ENCODE data around the gene ATMIN.

The ATMIN gene

DNA sequence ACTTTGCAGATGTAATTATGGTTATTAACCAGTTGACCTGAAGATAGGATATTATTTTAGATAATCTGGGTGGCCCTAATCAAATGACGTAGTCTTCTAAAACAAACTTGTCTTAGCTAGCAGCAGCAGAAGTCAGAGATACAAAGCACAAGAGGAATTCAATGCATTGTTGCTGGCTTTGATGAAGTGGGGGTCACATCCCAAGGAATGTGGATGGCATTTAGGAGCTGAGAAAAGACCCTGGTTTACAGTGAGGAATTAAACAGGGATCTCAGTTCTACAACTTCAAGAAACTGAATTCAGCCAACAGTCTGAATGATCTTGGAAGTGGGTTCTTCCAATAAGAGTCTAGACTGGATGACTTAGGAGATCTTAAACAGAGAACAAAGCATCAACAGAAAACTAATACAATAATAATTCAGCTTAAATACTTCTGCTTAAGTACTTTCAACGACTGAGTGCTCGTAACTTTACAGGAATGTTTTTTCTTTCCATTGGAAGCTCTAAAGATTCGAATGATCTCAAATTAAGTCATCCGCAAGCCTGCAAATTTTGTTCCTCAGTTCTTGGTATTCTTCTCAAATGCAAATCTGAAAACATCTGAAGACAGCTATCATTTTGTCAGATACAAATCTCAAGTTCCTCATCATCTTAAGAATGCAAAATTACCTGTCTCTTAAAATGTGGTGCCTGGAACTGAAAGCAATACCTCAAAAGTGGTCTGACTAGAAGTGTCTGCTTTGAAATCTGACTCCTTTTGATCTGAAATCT lies 38.1 kb downstream of the ATMIN start:
- Histone ChIP-seq H3K79me1 (ENCODE audit: low read depth, low read length) (no peaks in the 10 kb centered on the region), H3K14ac (ENCODE audit: low read length) (no peak overlapping the region)
- no CpG with 5 or more reads among the region's 5 CpGs for WGBS, 2 donors (ENCODE audit: extremely low coverage in 2 of 2, insufficient read length in 2 of 2, insufficient replicate concordance in 1 of 2)

DNA sequence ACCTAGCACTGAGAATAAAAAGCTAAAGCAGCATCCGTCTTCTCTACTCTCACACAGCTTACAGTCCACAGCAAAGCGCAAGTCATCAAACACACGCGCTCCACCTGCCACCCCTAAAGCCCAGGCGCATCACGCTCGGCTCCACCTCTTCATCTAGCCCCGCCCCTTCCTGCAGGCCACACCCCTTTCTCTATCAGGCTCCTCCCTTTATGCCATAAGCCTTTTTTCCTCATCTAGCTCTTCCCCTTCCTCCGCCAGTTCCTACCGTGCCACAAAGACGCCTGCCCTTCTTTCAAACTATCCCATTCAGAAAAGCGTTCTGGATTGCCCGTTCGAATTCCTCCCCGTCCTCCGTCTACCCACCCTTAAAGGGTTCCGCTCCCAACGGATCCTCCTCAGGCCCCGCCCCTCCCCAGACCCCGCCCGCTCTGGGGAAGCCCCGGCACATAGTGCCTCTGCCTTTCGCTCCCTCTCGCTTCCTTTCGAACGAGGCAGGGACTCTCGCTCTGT lies 41.0 kb downstream of the ATMIN start:
- Histone ChIP-seq H3K4me3 (ENCODE audit: low read length in 2 of 2) (peak overlapping the region; percentile 83 to 92), H2BK15ac (ENCODE audit: low read length) (no peak overlapping the region), H3K27me3 (ENCODE audit: control insufficient read depth in 3 of 3, insufficient read depth in 3 of 3, low read depth in 1 of 3, low read length in 3 of 3) (no peaks in the 10 kb centered on the region), H2BK5ac (ENCODE audit: low read length) (peak overlapping the region; percentile 45), H3K4ac (ENCODE audit: low read length) (no peak overlapping the region), H2AK5ac (ENCODE audit: low read depth, low read length) (no peak overlapping the region), H3K14ac (ENCODE audit: low read length) (no peak overlapping the region), H2BK120ac (ENCODE audit: low read depth, low read length) (no peak overlapping the region), H3K9ac (ENCODE audit: low read depth, low read length, poor library complexity) (peak overlapping the region; percentile 71), H4K91ac (ENCODE audit: low read depth, low read length, poor library complexity) (no peak overlapping the region), H2BK12ac (ENCODE audit: low read length) (no peak overlapping the region), H3K4me2 (ENCODE audit: insufficient read depth, low read length, poor library complexity, severe bottlenecking) (peak overlapping the region; percentile 78), H3K79me1 (ENCODE audit: low read depth, low read length) (no peaks in the 10 kb centered on the region), H3K23ac (ENCODE audit: low read depth, low read length, poor library complexity) (peak overlapping the region; percentile 98), H2AFZ (ENCODE audit: low read length) (peak overlapping the region; percentile 99), H4K8ac (ENCODE audit: low read depth, low read length) (no peak overlapping the region), H3K27ac (replicated peaks; ENCODE audit: low read length) (peak overlapping the region; percentile 72), H3K9me3 (replicated peaks in 1 of 2; ENCODE audit: control insufficient read depth in 2 of 2, insufficient read depth in 1 of 2, low read depth in 1 of 2, low read length in 2 of 2) (no peaks in the 10 kb centered on the region), H3K36me3 (replicated peaks in 1 of 2; ENCODE audit: control insufficient read depth in 2 of 2, insufficient read depth in 2 of 2, low read length in 2 of 2) (peaks cover 0 to 11% of the 10 kb centered on the region in 2 donors), H3K18ac (ENCODE audit: low read length) (peak overlapping the region; percentile 61), H3K4me1 (ENCODE audit: control insufficient read depth in 2 of 2, insufficient read depth in 1 of 2, low read depth in 1 of 2, low read length in 2 of 2) (peaks cover 0 to 4% of the 10 kb centered on the region in 2 donors)
- peak; percentile 88 for DNase-seq (ENCODE audit: low spot score)
- WGBS, 2 donors (ENCODE audit: extremely low coverage in 2 of 2, insufficient read length in 2 of 2, insufficient replicate concordance in 1 of 2) = no CpG with 5 or more reads among the region's 27 CpGs

More for the DNA sequence above, 38.1 kb downstream of the ATMIN start:
- no peak overlapping the region for H3K23ac ChIP-seq (ENCODE audit: low read depth, low read length, poor library complexity)
- H2BK5ac ChIP-seq (ENCODE audit: low read length) = no peak overlapping the region
- no peak overlapping the region for H2BK12ac ChIP-seq (ENCODE audit: low read length)
- H4K91ac ChIP-seq (ENCODE audit: low read depth, low read length, poor library complexity) = no peak overlapping the region
- no peak overlapping the region for H2AFZ ChIP-seq (ENCODE audit: low read length)
- no peak overlapping the region for H2BK120ac ChIP-seq (ENCODE audit: low read depth, low read length)
- no peak overlapping the region for H2BK15ac ChIP-seq (ENCODE audit: low read length)
- peaks cover 0 to 4% of the 10 kb centered on the region in 2 donors for H3K4me1 ChIP-seq (ENCODE audit: control insufficient read depth in 2 of 2, insufficient read depth in 1 of 2, low read depth in 1 of 2, low read length in 2 of 2)
- H2AK5ac ChIP-seq (ENCODE audit: low read depth, low read length) = no peak overlapping the region
- no peak for DNase-seq (ENCODE audit: low spot score)
- peaks cover 0 to 2% of the 10 kb centered on the region in 2 donors for H3K9me3 ChIP-seq (replicated peaks in 1 of 2; ENCODE audit: control insufficient read depth in 2 of 2, insufficient read depth in 1 of 2, low read depth in 1 of 2, low read length in 2 of 2)
- no peak overlapping the region for H3K9ac ChIP-seq (ENCODE audit: low read depth, low read length, poor library complexity)
- H3K36me3 ChIP-seq (replicated peaks in 1 of 2; ENCODE audit: control insufficient read depth in 2 of 2, insufficient read depth in 2 of 2, low read length in 2 of 2) = no peaks in the 10 kb centered on the region
- H3K4ac ChIP-seq (ENCODE audit: low read length) = no peak overlapping the region
- H3K27ac ChIP-seq (replicated peaks; ENCODE audit: low read length) = no peak overlapping the region
- H3K4me3 ChIP-seq (ENCODE audit: low read length in 2 of 2) = no peak overlapping the region
- no peak overlapping the region for H4K8ac ChIP-seq (ENCODE audit: low read depth, low read length)
- no peaks in the 10 kb centered on the region for H3K27me3 ChIP-seq (ENCODE audit: control insufficient read depth in 3 of 3, insufficient read depth in 3 of 3, low read depth in 1 of 3, low read length in 3 of 3)
- H3K4me2 ChIP-seq (ENCODE audit: insufficient read depth, low read length, poor library complexity, severe bottlenecking) = no peak overlapping the region
- no peak overlapping the region for H3K18ac ChIP-seq (ENCODE audit: low read length)

DNA sequence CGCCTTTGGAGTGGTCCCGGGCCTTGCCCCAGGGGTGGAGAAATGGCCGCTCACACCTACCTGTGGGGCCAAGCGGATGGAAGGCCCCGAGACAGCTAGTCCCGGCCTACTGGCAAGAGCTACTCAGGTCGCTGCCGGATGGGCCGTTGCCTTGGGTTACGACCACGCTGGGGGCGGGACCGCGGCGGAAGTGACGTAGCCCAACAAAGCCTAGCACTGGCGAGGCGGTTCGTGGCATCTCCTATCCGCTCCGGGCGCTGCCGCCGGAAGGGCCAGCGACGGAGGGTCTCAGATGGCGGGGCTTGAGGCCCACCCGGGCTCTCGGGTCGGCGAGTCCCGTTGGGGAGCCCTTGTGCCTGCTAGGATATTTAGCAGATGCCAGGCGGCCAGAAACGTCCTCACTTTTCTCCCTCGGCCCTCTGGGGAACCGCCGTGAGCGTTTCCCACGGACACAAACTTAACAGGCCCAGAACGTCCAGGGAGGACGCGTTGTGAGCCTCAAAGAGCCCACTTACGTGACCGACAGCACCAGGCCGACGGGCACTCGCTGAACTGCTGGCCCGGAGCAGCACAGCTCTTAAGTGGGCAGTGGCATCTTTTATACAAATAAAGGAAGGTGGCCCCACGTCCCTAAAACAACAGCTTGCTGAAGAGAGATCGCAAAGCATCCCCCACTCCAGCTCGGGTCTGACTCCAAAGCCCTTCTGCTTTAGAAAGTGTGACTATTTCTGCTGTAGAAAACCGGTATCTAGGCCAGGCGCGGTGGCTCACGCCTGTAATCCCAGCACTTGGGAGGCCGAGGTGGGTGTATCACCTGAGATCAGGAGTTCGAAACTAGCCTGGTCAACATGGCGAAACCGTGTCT lies 41.7 kb downstream of the ATMIN start, which contains the start of gene C16orf46:
Gene C16orf46 (minus strand): TSS at position 163 of the 865 bp plus-strand sequence. CDS start 13,283 bp downstream, outside the sequence.
- H2BK15ac ChIP-seq (ENCODE audit: low read length) = no peak within 1 kb of the TSS
- H2AFZ ChIP-seq (ENCODE audit: low read length) = peak within 1 kb of the TSS; percentile 99
- no peaks in the 10 kb centered on the region for H3K27me3 ChIP-seq (ENCODE audit: control insufficient read depth in 3 of 3, insufficient read depth in 3 of 3, low read depth in 1 of 3, low read length in 3 of 3)
- H2BK12ac ChIP-seq (ENCODE audit: low read length) = no peak within 1 kb of the TSS
- no peak within 1 kb of the TSS for H2BK120ac ChIP-seq (ENCODE audit: low read depth, low read length)
- H3K9ac ChIP-seq (ENCODE audit: low read depth, low read length, poor library complexity) = peak within 1 kb of the TSS; percentile 95
- peak within 1 kb of the TSS; percentile 25 for H3K14ac ChIP-seq (ENCODE audit: low read length)
- no peaks in the 10 kb centered on the region for H3K79me1 ChIP-seq (ENCODE audit: low read depth, low read length)
- H3K4me1 ChIP-seq (ENCODE audit: control insufficient read depth in 2 of 2, insufficient read depth in 1 of 2, low read depth in 1 of 2, low read length in 2 of 2) = peaks cover 0 to 2% of the 10 kb centered on the region in 2 donors
- WGBS, 2 donors (ENCODE audit: extremely low coverage in 2 of 2, insufficient read length in 2 of 2, insufficient replicate concordance in 1 of 2) = no CpG with 5 or more reads among the region's 59 CpGs
- peak within 1 kb of the TSS; percentile 97 for H3K18ac ChIP-seq (ENCODE audit: low read length)
- H3K9me3 ChIP-seq (replicated peaks in 1 of 2; ENCODE audit: control insufficient read depth in 2 of 2, insufficient read depth in 1 of 2, low read depth in 1 of 2, low read length in 2 of 2) = no peaks in the 10 kb centered on the region
- peak within 1 kb of the TSS; percentile 86 for H2AK5ac ChIP-seq (ENCODE audit: low read depth, low read length)
- peak; percentile 95 for DNase-seq (ENCODE audit: low spot score)
- peak within 1 kb of the TSS; percentile 98 for H3K23ac ChIP-seq (ENCODE audit: low read depth, low read length, poor library complexity)
- peak within 1 kb of the TSS; percentile 86 for H3K4ac ChIP-seq (ENCODE audit: low read length)
- peak within 1 kb of the TSS; percentile 59 for H4K91ac ChIP-seq (ENCODE audit: low read depth, low read length, poor library complexity)
- H3K4me3 ChIP-seq (ENCODE audit: low read length in 2 of 2) = peak within 1 kb of the TSS; percentile 83 to 92
- peak within 1 kb of the TSS; percentile 86 for H3K27ac ChIP-seq (replicated peaks; ENCODE audit: low read length)
- H4K8ac ChIP-seq (ENCODE audit: low read depth, low read length) = peak within 1 kb of the TSS; percentile 86
- peak within 1 kb of the TSS; percentile 78 for H3K4me2 ChIP-seq (ENCODE audit: insufficient read depth, low read length, poor library complexity, severe bottlenecking)
- H3K36me3 ChIP-seq (replicated peaks in 1 of 2; ENCODE audit: control insufficient read depth in 2 of 2, insufficient read depth in 2 of 2, low read length in 2 of 2) = peaks cover 0 to 17% of the 10 kb centered on the region in 2 donors
- peak within 1 kb of the TSS; percentile 45 for H2BK5ac ChIP-seq (ENCODE audit: low read length)

Measured in neuronal stem cell (in vitro differentiated cells).